HG03565 (cell line): ENCODE results near the gene SMIM7.

Source experiments
- ATAC-seq: cut with Tn5 transposase; IDR thresholded peaks from one replicate; pipeline ENCODE4 v1.9.1; 2021; ENCODE audit warnings: mild to moderate bottlenecking, moderate library complexity; ENCODE audit not compliant: unreplicated experiment

Gene SMIM7

DNA sequence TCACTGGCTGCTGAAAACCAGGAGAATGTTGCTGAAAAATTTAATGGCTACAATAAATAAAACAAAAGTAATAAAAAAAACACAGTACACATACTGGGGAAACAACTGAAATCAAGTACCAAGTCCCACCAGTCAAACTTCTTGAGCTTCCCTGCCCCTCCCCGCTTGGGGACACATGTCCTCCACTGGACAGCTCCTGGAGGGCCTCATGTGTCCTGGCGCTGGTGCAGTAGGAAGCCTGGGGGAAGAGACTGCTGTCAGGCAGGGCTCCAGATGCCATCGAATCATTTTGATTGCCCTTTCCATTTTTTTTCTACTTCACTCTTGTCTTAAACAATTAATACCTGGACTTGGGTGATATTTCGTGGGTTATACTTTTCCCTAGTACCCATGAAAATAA, 61.1 kb downstream of the SMIM7 start:
- no peak for ATAC-seq

DNA sequence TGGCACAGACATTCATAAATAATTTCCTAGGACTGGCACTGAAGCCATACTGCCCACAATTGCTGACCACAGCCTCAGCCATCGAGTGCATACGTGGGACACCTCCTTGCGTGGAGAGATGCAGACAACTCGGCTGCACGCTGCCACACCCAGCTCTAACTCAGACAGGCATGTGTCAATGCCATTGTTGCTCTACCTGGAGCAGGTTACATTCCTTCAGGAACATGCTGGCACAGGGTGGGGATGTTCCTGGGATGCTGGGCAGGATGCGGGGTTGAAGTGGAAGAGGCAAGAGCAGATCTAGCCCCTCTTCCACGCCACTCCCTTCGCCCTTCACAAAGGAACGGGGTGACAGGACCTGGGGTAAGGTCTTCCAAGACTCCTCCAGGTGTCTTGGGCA, 63.5 kb downstream of the SMIM7 start:
- ATAC-seq = no peak
